Measurements from ENCODE around the gene LTA4H.

DNA sequence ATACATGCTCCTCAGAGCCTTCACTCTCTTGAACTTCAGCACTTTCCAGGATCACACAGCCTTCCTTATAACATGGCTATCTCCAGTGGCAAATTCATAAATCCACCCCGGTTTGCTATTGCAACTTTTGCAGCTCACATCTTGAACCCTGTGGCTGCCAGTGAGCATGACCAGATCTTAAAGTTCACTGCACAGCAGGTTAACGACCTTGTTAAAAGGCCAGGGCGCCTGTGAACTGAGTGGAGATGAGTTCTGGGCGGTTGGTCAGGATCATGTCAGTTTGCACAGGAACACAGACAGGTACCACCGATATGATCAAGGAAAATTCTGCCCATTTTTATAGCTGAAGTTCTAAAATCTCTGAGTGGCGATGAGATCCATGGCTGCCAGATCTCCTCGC is 24.7 kb upstream of the LTA4H start:
- TF ChIP-seq CTCF (conservative IDR thresholded peaks at IDR 0.05; ENCODE audit: low read length) (no peak), EZH2phosphoT487 (IDR thresholded peaks at IDR 0.05; ENCODE audit: borderline replicate concordance) (no peak)

Measured in Loucy (cell line).